Liver (tissue), 9 donors: ENCODE results near the gene BIRC7. TPM values are rescaled to one million over a fixed set of nuclear protein-coding genes. Genes with fewer than 3 reads are reported as not detected.

Experiments used
- DNase-seq: peaks from one replicate; pipeline ENCODE4 v3.0.0-alpha.2; 2017; ENCODE audit warnings: low spot score
- H3K27ac ChIP-seq, 2 donors: one replicate each; pipeline ENCODE4 v1.7.0; 2013; ENCODE audit warnings: inconsistent platforms in 2 of 2, low read length in 2 of 2, control low read depth in 1 of 2, low read depth in 1 of 2, mild to moderate bottlenecking in 1 of 2
- H3K27me3 ChIP-seq, 4 donors: one replicate each; pipeline versions ENCODE4 v1.6.1 to v1.7.0; 2013; ENCODE audit warnings: low read length in 3 of 4, inconsistent platforms in 1 of 4, mild to moderate bottlenecking in 1 of 4, moderate library complexity in 1 of 4; ENCODE audit not compliant: control insufficient read depth in 4 of 4, insufficient read depth in 4 of 4
- H3K36me3 ChIP-seq, 4 donors: one replicate each; pipeline versions ENCODE4 v1.6.1 to v1.7.0; 2013; ENCODE audit warnings: low read length in 3 of 4, mild to moderate bottlenecking in 3 of 4, low read depth in 1 of 4, moderate library complexity in 1 of 4; ENCODE audit not compliant: control insufficient read depth in 4 of 4, insufficient read depth in 3 of 4
- H3K4me1 ChIP-seq, 4 donors: one replicate each; pipeline versions ENCODE4 v1.6.1 to v1.7.0; 2013; ENCODE audit warnings: low read length in 3 of 4, mild to moderate bottlenecking in 3 of 4, moderate library complexity in 1 of 4; ENCODE audit not compliant: control insufficient read depth in 4 of 4, insufficient read depth in 4 of 4
- H3K4me3 ChIP-seq, 3 donors: one replicate each; pipeline versions ENCODE4 v1.6.1 to v1.7.0; 2013; ENCODE audit warnings: low read length in 3 of 3, control low read depth in 1 of 3, low read depth in 1 of 3, mild to moderate bottlenecking in 1 of 3
- H3K9ac ChIP-seq, 2 donors: one replicate each; pipeline ENCODE4 v1.7.0; 2013; ENCODE audit warnings: low read length in 2 of 2, mild to moderate bottlenecking in 2 of 2, moderate library complexity in 2 of 2, control low read depth in 1 of 2, low read depth in 1 of 2
- H3K9me3 ChIP-seq, 4 donors: one replicate each; pipeline versions ENCODE4 v1.6.1 to v1.7.0; 2013; ENCODE audit warnings: low read length in 3 of 4; ENCODE audit not compliant: control insufficient read depth in 4 of 4
- ATF3 ChIP-seq: IDR thresholded peaks from 2 replicates; pipeline ENCODE4 v1.6.1; 2016; ENCODE audit warnings: antibody characterized with exemption
- CTCF ChIP-seq: fragments of 150-350 bp; IDR thresholded peaks from 2 replicates; pipeline ENCODE4 v1.5.1; 2017; ENCODE audit warnings: improper control_type of control experiment, low read depth, low read length; ENCODE audit not compliant: missing input control
- EGR1 ChIP-seq, 2 donors: IDR thresholded peaks; 2 replicates each; pipeline ENCODE4 v1.6.1; 2016 to 2018; ENCODE audit warnings: antibody characterized with exemption in 2 of 2, low read depth in 2 of 2
- FOXA1 ChIP-seq: IDR thresholded peaks from 2 replicates; pipeline ENCODE4 v1.6.1; 2016; ENCODE audit warnings: antibody characterized with exemption
- GABPA ChIP-seq, 2 donors: IDR thresholded peaks in 1 of 2; conservative IDR thresholded peaks in 1 of 2; 2 replicates each; pipeline ENCODE4 v1.6.1; 2016; ENCODE audit warnings: antibody characterized with exemption in 2 of 2, mild to moderate bottlenecking in 1 of 2, moderate library complexity in 1 of 2
- HNF4G ChIP-seq: IDR thresholded peaks from 2 replicates; pipeline ENCODE4 v1.6.1; 2016; ENCODE audit warnings: antibody characterized with exemption
- JUND ChIP-seq, 2 donors: IDR thresholded peaks; 2 replicates each; pipeline ENCODE4 v1.6.1; 2016; ENCODE audit warnings: antibody characterized with exemption in 2 of 2
- MAX ChIP-seq: IDR thresholded peaks from 2 replicates; pipeline ENCODE4 v1.6.1; 2016; ENCODE audit warnings: antibody characterized with exemption
- NR2F2 ChIP-seq: IDR thresholded peaks from 2 replicates; pipeline ENCODE4 v1.6.1; 2016; ENCODE audit warnings: antibody characterized with exemption
- RAD21 ChIP-seq, 2 donors: IDR thresholded peaks; 2 replicates each; pipeline ENCODE4 v1.6.1; 2016; ENCODE audit warnings: antibody characterized with exemption in 2 of 2, mild to moderate bottlenecking in 2 of 2
- REST ChIP-seq: IDR thresholded peaks from 2 replicates; pipeline ENCODE4 v1.6.1; 2016; ENCODE audit warnings: antibody characterized with exemption, mild to moderate bottlenecking
- SP1 ChIP-seq: IDR thresholded peaks from 2 replicates; pipeline ENCODE4 v1.6.1; 2018; ENCODE audit warnings: antibody characterized with exemption, mild to moderate bottlenecking
- TAF1 ChIP-seq: conservative IDR thresholded peaks from 2 replicates; pipeline ENCODE4 v1.6.1; 2016; ENCODE audit warnings: antibody characterized with exemption, mild to moderate bottlenecking
- YY1 ChIP-seq: IDR thresholded peaks from 2 replicates; pipeline ENCODE4 v1.6.1; 2016; ENCODE audit warnings: antibody characterized with exemption, mild to moderate bottlenecking
- ZBTB33 ChIP-seq: IDR thresholded peaks from 2 replicates; pipeline ENCODE4 v1.6.1; 2016; ENCODE audit warnings: antibody characterized with exemption
- WGBS: extraction: QIAGEN DNeasy Blood & Tissue Kit; methylation state at CpG from one replicate; pipeline ENCODE4 v1.1.7; 2013; 5-methylcytosine and 5-hydroxymethylcytosine counted together
- polyA plus RNA-seq, 2 donors: library from polyadenylated mRNA; stranded (reverse) in 1 of 2; unstranded in 1 of 2; fragments of 200-250 nt in 1 of 2; fragments of >200 nt in 1 of 2; fragmentation: Nextera tagmentation in 1 of 2; extraction: Ambion mirVana in 1 of 2; gene quantifications; one replicate each; pipeline versions ENCODE4 v1.2.1 to v1.2.3, GENCODE V29; 2013 to 2015
- total RNA-seq, 2 donors: library from RNA; depleted of rRNA; stranded (reverse); fragments of >200 nt; gene quantifications; one replicate each; pipeline ENCODE4 v1.2.3, GENCODE V29; 2014
- donor health status: healthy.
- donor health status: healthy.
- donor health status: healthy.
- donor health status: healthy.
- donor health status: healthy.

The BIRC7 gene
- total and polyA plus RNA-seq, 4 donors, result 0.23 TPM; not detected in 3

- H3K9ac ChIP-seq, result no peak overlapping the region
- no peak for DNase-seq
- H3K4me1 ChIP-seq, result no peaks in the 10 kb centered on the region
- no peaks in the 10 kb centered on the region for H3K27me3 ChIP-seq
- no peak overlapping the region for H3K27ac ChIP-seq
- H3K4me3 ChIP-seq, result no peak overlapping the region
- no peak for TF ChIP-seq REST
- no peak for TF ChIP-seq MAX
- no peak for TF ChIP-seq GABPA (IDR thresholded peaks at IDR 0.05 in 1 of 2, conservative IDR thresholded peaks at IDR 0.05 in 1 of 2)
- no peak for TF ChIP-seq EGR1 (IDR thresholded peaks at IDR 0.05; ENCODE audit: low read depth in 2 of 2)
- no peak for TF ChIP-seq FOXA1
- TF ChIP-seq JUND (IDR thresholded peaks at IDR 0.05), result no peak
- TF ChIP-seq NR2F2, result no peak
- no peaks in the 10 kb centered on the region for H3K36me3 ChIP-seq
- WGBS, result 41% methylated on average over 11 of the region's 11 CpGs
- H3K9me3 ChIP-seq, result no peaks in the 10 kb centered on the region
These were observed 5.6 kb downstream of the BIRC7 start for GRCh38 chr20:63241272-63241671.

- no peak overlapping the region for H3K4me3 ChIP-seq
- no peaks in the 10 kb centered on the region for H3K9me3 ChIP-seq
- TF ChIP-seq NR2F2 (no peak), ATF3 (no peak), JUND (IDR thresholded peaks at IDR 0.05) (no peak), TAF1 (no peak), MAX (no peak), FOXA1 (no peak), CTCF (no peak), HNF4G (no peak), ZBTB33 (no peak), EGR1 (IDR thresholded peaks at IDR 0.05; ENCODE audit: low read depth in 2 of 2) (no peak), YY1 (no peak), SP1 (no peak), RAD21 (IDR thresholded peaks at IDR 0.05) (no peak), REST (no peak), GABPA (IDR thresholded peaks at IDR 0.05 in 1 of 2, conservative IDR thresholded peaks at IDR 0.05 in 1 of 2) (no peak)
- no peak for DNase-seq
- no peak overlapping the region for H3K9ac ChIP-seq
- H3K27ac ChIP-seq, result no peak overlapping the region
- H3K36me3 ChIP-seq, result no peaks in the 10 kb centered on the region
- H3K27me3 ChIP-seq, result peaks cover 0 to under 1% (median 0%) of the 10 kb centered on the region in 4 donors
- WGBS, result 92% methylated on average over 21 of the region's 21 CpGs
- no peaks in the 10 kb centered on the region for H3K4me1 ChIP-seq
These were observed 7.0 kb downstream of the BIRC7 start for GRCh38 chr20:63242736-63243135.
